HCT116 (cell line): ENCODE measurements around the gene HERC3. TPM values are rescaled to one million over a fixed set of nuclear protein-coding genes. Genes with fewer than 3 reads are reported as not detected.

ENCODE experiments used
- ATAC-seq: fragments of 200-7000 bp; cut with Tn5 transposase; 2 replicates; pipeline ENCODE4 v1.9.1; 2020; ENCODE audit warnings: mild to moderate bottlenecking, moderate library complexity
- BruUV-seq: library from RNA; stranded (reverse); fragments of 400-500 nt; replicated peaks from 2 replicates; lab custom pipeline; 2021; lab: Mats Ljungman, UMichigan
- CTCF ChIA-PET: fragments of 300-600 bp; sonication (Branson Sonifier 250); formaldehyde crosslinking; loops from one replicate; lab custom pipeline; 2021; ENCODE audit warnings: antibody characterized with exemption; lab: Charles Lee
- POLR2A ChIA-PET: fragments of 300-600, 350-600 bp; sonication (Branson Sonifier 250); formaldehyde crosslinking; loops from one replicate; lab custom pipeline; 2021; ENCODE audit warnings: antibody characterized with exemption; lab: Charles Lee
- RAD21 ChIA-PET, 2 experiments: fragments of 300-600 bp; sonication (Branson Sonifier 250); formaldehyde crosslinking; loops; one replicate each; lab custom pipeline; 2023; ENCODE audit warnings: low total read pairs in 2 of 2; ENCODE audit not compliant: uncharacterized antibody in 2 of 2, unreplicated experiment in 2 of 2, low non-redundant PET in 1 of 2; lab: Charles Lee
- DNase-seq: peaks from one replicate; pipeline ENCODE4 v3.0.0-alpha.2; 2010; ENCODE audit warnings: low read depth, low spot score
- H2AFZ ChIP-seq: fragments of 200-600 bp; shearing (Covaris generic), sonication (generic); 2 replicates; pipeline ENCODE4 v1.6.1; 2017; ENCODE audit warnings: low read depth, mixed run types, mixed read lengths, antibody characterized with exemption, low read length; ENCODE audit not compliant: poor library complexity, severe bottlenecking
- H3K27ac ChIP-seq: 2 replicates; pipeline ENCODE4 v1.5.1; 2012; ENCODE audit warnings: low read depth, low read length
- H3K27me3 ChIP-seq: fragments of 200-600 bp; sonication (generic); 2 replicates; pipeline ENCODE4 v1.6.1; 2016; ENCODE audit warnings: mixed run types, low read length, mixed read lengths; ENCODE audit not compliant: insufficient read depth
- H3K36me3 ChIP-seq, 2 experiments: fragments of 200-500 bp in 1 of 2; fragments of 200-600 bp in 1 of 2; sonication (Bioruptor generic) in 1 of 2; sonication (generic) in 1 of 2; 2 replicates each; pipeline versions ENCODE4 v1.5.1 to v1.6.1; 2014 to 2016; ENCODE audit warnings: low read length in 2 of 2, inconsistent platforms in 1 of 2, mixed read lengths in 1 of 2, mixed run types in 1 of 2; ENCODE audit not compliant: insufficient read depth in 2 of 2, control insufficient read depth in 1 of 2
- H3K4me1 ChIP-seq, 2 experiments: fragments of 200-600 bp in 1 of 2; sonication (generic) in 1 of 2; 2 replicates each; pipeline versions ENCODE4 v1.5.1 to v1.6.1; 2012 to 2017; ENCODE audit warnings: low read length in 2 of 2, inconsistent platforms in 1 of 2, mild to moderate bottlenecking in 1 of 2, mixed read lengths in 1 of 2, mixed run types in 1 of 2, moderate library complexity in 1 of 2; ENCODE audit not compliant: insufficient read depth in 2 of 2, control insufficient read depth in 1 of 2
- H3K4me2 ChIP-seq: fragments of 200-600 bp; sonication (generic); 2 replicates; pipeline ENCODE4 v1.6.1; 2017; ENCODE audit warnings: mixed run types, low read length, mixed read lengths
- H3K4me3 ChIP-seq, 2 experiments: fragments of 200-600 bp in 1 of 2; sonication (generic) in 1 of 2; replicated peaks in 1 of 2; 2 replicates each; pipeline ENCODE4 v1.5.1; 2011 to 2016; ENCODE audit warnings: low read length in 2 of 2, control low read depth in 1 of 2, low read depth in 1 of 2, mild to moderate bottlenecking in 1 of 2, mixed read lengths in 1 of 2, mixed run types in 1 of 2
- H3K79me2 ChIP-seq: fragments of 200-600 bp; sonication (generic); 2 replicates; pipeline ENCODE4 v1.6.1; 2017; ENCODE audit warnings: mild to moderate bottlenecking, mixed run types, low read length, moderate library complexity, mixed read lengths; ENCODE audit not compliant: insufficient read depth
- H3K9ac ChIP-seq: fragments of 200-600 bp; sonication (generic); 2 replicates; pipeline ENCODE4 v1.6.1; 2016; ENCODE audit warnings: low read length, mixed read lengths
- H3K9me2 ChIP-seq: fragments of 200-600 bp; sonication (generic), shearing (Covaris generic); 2 replicates; pipeline ENCODE4 v1.6.1; 2017; ENCODE audit warnings: mixed run types, mild to moderate bottlenecking, moderate library complexity; ENCODE audit not compliant: insufficient read depth
- H3K9me3 ChIP-seq, 2 experiments: fragments of 200-500 bp in 1 of 2; fragments of 200-600 bp in 1 of 2; sonication (Bioruptor generic) in 1 of 2; sonication (generic) in 1 of 2; 2 replicates each; pipeline ENCODE4 v1.6.1; 2014 to 2017; ENCODE audit warnings: low read length in 2 of 2, mixed read lengths in 2 of 2, inconsistent platforms in 1 of 2, low read depth in 1 of 2, mild to moderate bottlenecking in 1 of 2, mixed run types in 1 of 2, moderate library complexity in 1 of 2; ENCODE audit not compliant: control insufficient read depth in 1 of 2, insufficient read depth in 1 of 2
- H4K20me1 ChIP-seq: fragments of 200-600 bp; sonication (generic), shearing (Covaris generic); 2 replicates; pipeline ENCODE4 v1.6.1; 2017; ENCODE audit warnings: mixed run types, mild to moderate bottlenecking, moderate library complexity; ENCODE audit not compliant: insufficient read depth
- EZH2phosphoT487 ChIP-seq: fragments of 200-600 bp; IDR thresholded peaks from 2 replicates; pipeline ENCODE4 v1.6.1; 2018; ENCODE audit warnings: antibody characterized with exemption, borderline replicate concordance
- RAD21 ChIP-seq: IDR thresholded peaks from 2 replicates; pipeline ENCODE4 v1.6.1; 2012; ENCODE audit warnings: low read depth, mild to moderate bottlenecking
- SRF ChIP-seq: IDR thresholded peaks from 2 replicates; pipeline ENCODE4 v1.6.1; 2012; ENCODE audit warnings: low read depth
- YY1 ChIP-seq: IDR thresholded peaks from 2 replicates; pipeline ENCODE4 v1.6.1; 2011; ENCODE audit warnings: low read length, low read depth, moderate library complexity, mild to moderate bottlenecking; ENCODE audit not compliant: insufficient replicate concordance; ENCODE audit errors: extremely low read depth
- intact Hi-C: fragments of 100-400 bp; cut with micrococcal nuclease; formaldehyde crosslinking; loops from 2 replicates; pipeline ENCODE4 v1.10.0; 2022
- total RNA-seq: library from RNA; stranded (reverse); gene quantifications from one replicate; pipeline ENCODE4 v1.2.1, GENCODE V29; 2021; ENCODE audit not compliant: unreplicated experiment
- TF ChIP-seq, protein P1 (sequence below): IDR thresholded peaks from 2 replicates; pipeline ENCODE4 v1.6.1; 2012
- TF ChIP-seq, protein P2 (sequence below), 3 experiments: fragments of 200-600 bp in 1 of 3; sonication (generic) in 1 of 3; IDR thresholded peaks in 2 of 3; conservative IDR thresholded peaks in 1 of 3; 2 replicates each; pipeline ENCODE4 v1.5.1; 2012 to 2017; ENCODE audit warnings: low read depth in 2 of 3, low read length in 2 of 3, antibody characterized with exemption in 1 of 3, borderline replicate concordance in 1 of 3, control low read depth in 1 of 3, mild to moderate bottlenecking in 1 of 3, mixed read lengths in 1 of 3, mixed run types in 1 of 3, moderate library complexity in 1 of 3; ENCODE audit not compliant: insufficient read depth in 1 of 3
- TF ChIP-seq, protein P3 (sequence below): IDR thresholded peaks from 2 replicates; pipeline ENCODE4 v1.6.1; 2011; ENCODE audit warnings: mild to moderate bottlenecking, low read length, moderate library complexity; ENCODE audit not compliant: insufficient replicate concordance; ENCODE audit errors: extremely low read depth

Gene HERC3
- total RNA-seq, 1 experiment from 2014 or later, result 10.8 TPM

DNA sequence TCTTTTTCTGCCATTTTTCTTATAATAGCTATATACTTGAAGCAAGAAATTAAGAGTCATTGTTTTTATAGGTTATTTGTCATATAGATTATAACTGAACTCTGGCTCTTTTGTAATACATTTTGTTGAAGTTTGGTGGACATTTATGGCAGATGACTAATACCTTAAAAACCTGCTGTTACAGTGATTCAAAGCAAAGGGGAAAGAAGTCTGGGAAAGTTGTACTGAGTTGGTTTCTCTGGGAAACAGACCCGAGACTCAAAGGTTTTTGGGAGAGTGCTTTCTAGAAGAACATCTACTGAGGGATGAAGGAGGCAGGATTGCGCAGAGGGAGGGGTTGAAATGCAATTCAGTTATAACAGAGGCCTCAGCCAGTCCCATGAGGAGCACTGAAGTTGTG lies 69.5 kb downstream of the HERC3 start:
- ChIA-PET RAD21 (no interaction called here), POLR2A (no interaction called here), CTCF (interaction anchor here (1.6 kb wide), 2 partner anchors 11 to 122 kb away, joined by 7 to 9 read pairs; no protein-coding TSS in a partner anchor)
- Histone ChIP-seq H3K4me1 (peaks cover 0 to 23% of the 10 kb centered on the region in 2 experiments; a peak in 3 of 4 replicates), H3K4me2 (no peak overlapping the region), H4K20me1 (no peaks in the 10 kb centered on the region), H3K79me2 (no peaks in the 10 kb centered on the region), H3K9ac (no peak overlapping the region), H2AFZ (no peak overlapping the region), H3K27ac (no peak overlapping the region), H3K4me3 (no peak overlapping the region), H3K9me3 (no peaks in the 10 kb centered on the region), H3K9me2 (no peaks in the 10 kb centered on the region), H3K27me3 (no peaks in the 10 kb centered on the region), H3K36me3 (no peaks in the 10 kb centered on the region)
- DNase-seq (no peak), ATAC-seq (no peak)
- BruUV-seq, result no TSS peak
- intact Hi-C loops, result no loop called here
- no peak for TF ChIP-seq RAD21
- TF ChIP-seq, protein P1, sequence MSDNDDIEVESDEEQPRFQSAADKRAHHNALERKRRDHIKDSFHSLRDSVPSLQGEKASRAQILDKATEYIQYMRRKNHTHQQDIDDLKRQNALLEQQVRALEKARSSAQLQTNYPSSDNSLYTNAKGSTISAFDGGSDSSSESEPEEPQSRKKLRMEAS, result no peak
- TF ChIP-seq, protein P2, sequence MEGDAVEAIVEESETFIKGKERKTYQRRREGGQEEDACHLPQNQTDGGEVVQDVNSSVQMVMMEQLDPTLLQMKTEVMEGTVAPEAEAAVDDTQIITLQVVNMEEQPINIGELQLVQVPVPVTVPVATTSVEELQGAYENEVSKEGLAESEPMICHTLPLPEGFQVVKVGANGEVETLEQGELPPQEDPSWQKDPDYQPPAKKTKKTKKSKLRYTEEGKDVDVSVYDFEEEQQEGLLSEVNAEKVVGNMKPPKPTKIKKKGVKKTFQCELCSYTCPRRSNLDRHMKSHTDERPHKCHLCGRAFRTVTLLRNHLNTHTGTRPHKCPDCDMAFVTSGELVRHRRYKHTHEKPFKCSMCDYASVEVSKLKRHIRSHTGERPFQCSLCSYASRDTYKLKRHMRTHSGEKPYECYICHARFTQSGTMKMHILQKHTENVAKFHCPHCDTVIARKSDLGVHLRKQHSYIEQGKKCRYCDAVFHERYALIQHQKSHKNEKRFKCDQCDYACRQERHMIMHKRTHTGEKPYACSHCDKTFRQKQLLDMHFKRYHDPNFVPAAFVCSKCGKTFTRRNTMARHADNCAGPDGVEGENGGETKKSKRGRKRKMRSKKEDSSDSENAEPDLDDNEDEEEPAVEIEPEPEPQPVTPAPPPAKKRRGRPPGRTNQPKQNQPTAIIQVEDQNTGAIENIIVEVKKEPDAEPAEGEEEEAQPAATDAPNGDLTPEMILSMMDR (IDR thresholded peaks at IDR 0.05 in 2 of 3, conservative IDR thresholded peaks at IDR 0.05 in 1 of 3; ENCODE audit: borderline replicate concordance in 1 of 3, insufficient read depth in 1 of 3, low read depth in 2 of 3, low read length in 2 of 3), result no peak
- TF ChIP-seq, protein P3, sequence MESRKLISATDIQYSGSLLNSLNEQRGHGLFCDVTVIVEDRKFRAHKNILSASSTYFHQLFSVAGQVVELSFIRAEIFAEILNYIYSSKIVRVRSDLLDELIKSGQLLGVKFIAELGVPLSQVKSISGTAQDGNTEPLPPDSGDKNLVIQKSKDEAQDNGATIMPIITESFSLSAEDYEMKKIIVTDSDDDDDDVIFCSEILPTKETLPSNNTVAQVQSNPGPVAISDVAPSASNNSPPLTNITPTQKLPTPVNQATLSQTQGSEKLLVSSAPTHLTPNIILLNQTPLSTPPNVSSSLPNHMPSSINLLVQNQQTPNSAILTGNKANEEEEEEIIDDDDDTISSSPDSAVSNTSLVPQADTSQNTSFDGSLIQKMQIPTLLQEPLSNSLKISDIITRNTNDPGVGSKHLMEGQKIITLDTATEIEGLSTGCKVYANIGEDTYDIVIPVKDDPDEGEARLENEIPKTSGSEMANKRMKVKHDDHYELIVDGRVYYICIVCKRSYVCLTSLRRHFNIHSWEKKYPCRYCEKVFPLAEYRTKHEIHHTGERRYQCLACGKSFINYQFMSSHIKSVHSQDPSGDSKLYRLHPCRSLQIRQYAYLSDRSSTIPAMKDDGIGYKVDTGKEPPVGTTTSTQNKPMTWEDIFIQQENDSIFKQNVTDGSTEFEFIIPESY, result no peak
- TF ChIP-seq EZH2phosphoT487, result no peak
- no peak for TF ChIP-seq YY1
- no peak for TF ChIP-seq SRF
